SH-SY5Y (cell line): ENCODE results near the gene SLC23A2.

Experiments used
- GATA2 ChIP-seq: IDR thresholded peaks from 2 replicates; pipeline ENCODE4 v1.6.1; 2011; ENCODE audit warnings: mild to moderate bottlenecking, low read depth, low read length
- GATA3 ChIP-seq: IDR thresholded peaks from 2 replicates; pipeline ENCODE4 v1.6.1; 2011; ENCODE audit warnings: low read depth, mild to moderate bottlenecking, low read length, moderate library complexity

- TF ChIP-seq GATA2 (no peak), GATA3 (no peak)
Measured at GRCh38 chr20:5031206-5031557, 29.9 kb upstream of the SLC23A2 start.
